ENCODE results near the gene C10orf143.
"Not testable (repeated sequence)": the region's sequence is repeated elsewhere in the genome, so short reads cannot be mapped to it uniquely, and the experiment has no call there.

C10orf143 gene

GRCh38 chr10:130038611-130039109 is 72.0 kb downstream of the C10orf143 start:
- FAIRE-seq, result no peak
- DNase-seq (ENCODE audit: extremely low spot score, insufficient read length, low read depth), result no peak

- DNase-seq (ENCODE audit: extremely low spot score, insufficient read length, low read depth) (no peak), FAIRE-seq (no peak)
Measured at GRCh38 chr10:130038019-130038555, 72.5 kb downstream of the C10orf143 start.

GRCh38 chr10:130037169-130037661 is 73.4 kb downstream of the C10orf143 start:
- FAIRE-seq (no peak), DNase-seq (ENCODE audit: extremely low spot score, insufficient read length, low read depth) (no peak)

- FAIRE-seq, result no peak
- DNase-seq (ENCODE audit: extremely low spot score, insufficient read length, low read depth), result no peak
Measured at GRCh38 chr10:130036296-130037065, 74.1 kb downstream of the C10orf143 start.

- FAIRE-seq (no peak), DNase-seq (ENCODE audit: extremely low spot score, insufficient read length, low read depth) (no peak)
Measured at GRCh38 chr10:130029209-130029608, 81.4 kb downstream of the C10orf143 start.

- FAIRE-seq (no peak), DNase-seq (ENCODE audit: extremely low spot score, insufficient read length, low read depth) (no peak)
Measured at GRCh38 chr10:130028465-130028819, 82.2 kb downstream of the C10orf143 start.

- FAIRE-seq (no peak), DNase-seq (ENCODE audit: extremely low spot score, insufficient read length, low read depth) (no peak)
Measured at GRCh38 chr10:130027716-130028464, 82.7 kb downstream of the C10orf143 start.

GRCh38 chr10:130026670-130027456 is 83.8 kb downstream of the C10orf143 start:
- no peak for DNase-seq (ENCODE audit: extremely low spot score, insufficient read length, low read depth)
- FAIRE-seq, result no peak

- DNase-seq (ENCODE audit: extremely low spot score, insufficient read length, low read depth) (no peak), FAIRE-seq (no peak)
Measured at GRCh38 chr10:130025811-130026485, 84.7 kb downstream of the C10orf143 start.

- DNase-seq (ENCODE audit: extremely low spot score, insufficient read length, low read depth) (no peak), FAIRE-seq (no peak)
Measured at GRCh38 chr10:130025326-130025725, 85.3 kb downstream of the C10orf143 start.

- no peak for FAIRE-seq
- no peak for DNase-seq (ENCODE audit: extremely low spot score, insufficient read length, low read depth)
Measured at GRCh38 chr10:130024779-130025325, 85.8 kb downstream of the C10orf143 start.

- FAIRE-seq, result not testable (repeated sequence)
Measured at GRCh38 chr10:130024326-130024725, 86.3 kb downstream of the C10orf143 start.

GRCh38 chr10:130023454-130024230 is 87.0 kb downstream of the C10orf143 start:
- no peak for DNase-seq (ENCODE audit: extremely low spot score, insufficient read length, low read depth)
- FAIRE-seq, result no peak

More at GRCh38 chr10:130024326-130024725, 86.3 kb downstream of the C10orf143 start:
- DNase-seq (ENCODE audit: extremely low spot score, insufficient read length, low read depth), result not testable (repeated sequence)

- no peak for DNase-seq (ENCODE audit: extremely low spot score, insufficient read length, low read depth)
- no peak for FAIRE-seq
Measured at GRCh38 chr10:130022511-130023299, 87.9 kb downstream of the C10orf143 start.

GRCh38 chr10:130022086-130022485 is 88.5 kb downstream of the C10orf143 start:
- FAIRE-seq, result no peak
- DNase-seq (ENCODE audit: extremely low spot score, insufficient read length, low read depth), result no peak

- FAIRE-seq (no peak), DNase-seq (ENCODE audit: extremely low spot score, insufficient read length, low read depth) (no peak)
Measured at GRCh38 chr10:130021383-130021950, 89.2 kb downstream of the C10orf143 start.

- FAIRE-seq, result no peak
- DNase-seq (ENCODE audit: extremely low spot score, insufficient read length, low read depth), result no peak
Measured at GRCh38 chr10:130020651-130021382, 89.8 kb downstream of the C10orf143 start.

All from GM18507 (cell line).